Activated naive CD8-positive, alpha-beta T cell treated with anti-CD3 and anti-CD28 coated beads, Interleukin-2, amount 10 ng/mL, durations not matched to agents 7 days and 5 days (primary cell): ENCODE results near the gene BSG. TPM values are rescaled to one million over a fixed set of nuclear protein-coding genes. Genes with fewer than 3 reads are reported as not detected.
"Not testable (repeated sequence)": the region's sequence is repeated elsewhere in the genome, so short reads cannot be mapped to it uniquely, and the experiment has no call there.

Experiments
- ATAC-seq: fragments of 150-1000 bp; cut with Tn5 transposase; one replicate; pipeline ENCODE4 v1.10.0; 2021; ENCODE audit warnings: low read depth, moderate library complexity
- POLR2A ChIA-PET: fragments of 350-600 bp; sonication (Branson Sonifier 250); formaldehyde crosslinking; loops from one replicate; lab custom pipeline; 2021; ENCODE audit warnings: antibody characterized with exemption; lab: Charles Lee
- DNase-seq: peaks from one replicate; pipeline ENCODE4 v3.0.0; 2021
- H3K27ac Mint-ChIP-seq: one replicate; pipeline ENCODE4 v1.8.0; 2022; ENCODE audit warnings: mild to moderate bottlenecking, mixed read lengths
- H3K27me3 Mint-ChIP-seq: one replicate; pipeline ENCODE4 v1.8.0; 2022; ENCODE audit warnings: mild to moderate bottlenecking, moderate library complexity, mixed read lengths
- H3K36me3 Mint-ChIP-seq: one replicate; pipeline ENCODE4 v1.8.0; 2021; ENCODE audit warnings: mild to moderate bottlenecking, mixed read lengths
- H3K4me1 Mint-ChIP-seq: one replicate; pipeline ENCODE4 v1.8.0; 2021; ENCODE audit warnings: mixed read lengths
- H3K4me3 Mint-ChIP-seq: one replicate; pipeline ENCODE4 v1.8.0; 2022; ENCODE audit warnings: mild to moderate bottlenecking, moderate library complexity, mixed read lengths
- H3K9me3 Mint-ChIP-seq: one replicate; pipeline ENCODE4 v1.8.0; 2021; ENCODE audit warnings: mixed read lengths
- total RNA-seq, 2 experiments: library from RNA; stranded (reverse); gene quantifications; one replicate each; pipeline ENCODE4 v1.2.3, GENCODE V29; 2021

The BSG gene
- total RNA-seq, 2 experiments from 2014 or later = 183 to 196 TPM

DNA sequence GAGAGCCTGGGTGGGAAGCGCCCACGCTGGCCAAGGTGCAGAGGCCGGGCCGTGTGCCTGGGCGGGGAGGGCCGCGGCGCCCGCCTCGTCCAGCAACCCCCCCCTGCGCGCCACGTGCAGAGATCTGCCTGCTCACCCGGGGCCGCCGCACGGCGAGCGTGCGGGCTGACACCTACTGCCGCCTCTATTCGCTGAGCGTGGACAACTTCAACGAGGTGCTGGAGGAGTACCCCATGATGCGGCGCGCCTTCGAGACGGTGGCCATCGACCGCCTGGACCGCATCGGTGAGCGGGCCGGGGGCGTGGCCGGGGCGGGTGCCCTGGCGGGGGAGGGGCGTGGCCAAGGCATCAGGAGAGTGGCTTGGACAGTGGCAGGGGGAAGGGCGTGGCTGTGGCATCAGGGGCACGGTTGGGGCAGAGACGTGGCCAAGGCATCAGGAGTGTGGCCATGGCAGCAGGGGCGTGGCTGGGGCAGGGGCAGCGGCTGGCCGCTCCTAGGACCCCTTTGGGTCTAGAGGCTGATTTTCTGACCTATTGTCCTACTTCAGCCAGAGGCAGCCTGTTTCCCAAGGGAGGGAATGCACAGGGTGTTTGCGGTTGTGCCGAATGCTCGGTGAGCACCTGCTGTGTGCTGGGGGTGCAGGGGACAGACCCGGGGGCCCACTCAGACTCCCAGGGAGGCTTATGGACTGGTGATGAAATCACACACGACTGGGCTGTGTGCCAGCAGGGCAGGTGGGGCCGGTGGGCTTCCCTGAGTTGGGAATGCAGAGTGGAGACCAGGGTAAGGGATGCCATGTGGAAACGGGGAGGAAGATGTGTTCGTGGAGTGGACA is 41.6 kb downstream of the BSG start:
- Mint-ChIP-seq H3K36me3 (peaks cover 10% of the 10 kb centered on the region), H3K4me1 (peaks cover 12% of the 10 kb centered on the region), H3K4me3 (no peak overlapping the region), H3K27ac (no peak overlapping the region), H3K9me3 (no peaks in the 10 kb centered on the region), H3K27me3 (no peaks in the 10 kb centered on the region)
- no peak for ATAC-seq
- POLR2A ChIA-PET = no interaction called here
- no peak for DNase-seq

- no peak for ATAC-seq
- no peak overlapping the region for H3K4me3 Mint-ChIP-seq
Measured at GRCh38 chr19:615619-616018, 43.2 kb downstream of the BSG start.

GRCh38 chr19:616062-616700 is 43.8 kb downstream of the BSG start:
- Mint-ChIP-seq H3K36me3 (peaks cover 11% of the 10 kb centered on the region), H3K4me3 (no peak overlapping the region), H3K27ac (no peak overlapping the region), H3K4me1 (peaks cover 6% of the 10 kb centered on the region), H3K27me3 (no peaks in the 10 kb centered on the region), H3K9me3 (no peaks in the 10 kb centered on the region)
- POLR2A ChIA-PET = no interaction called here
- no peak for DNase-seq
- ATAC-seq = no peak

More at GRCh38 chr19:615619-616018, 43.2 kb downstream of the BSG start:
- H3K4me1 Mint-ChIP-seq = peaks cover 10% of the 10 kb centered on the region
- H3K36me3 Mint-ChIP-seq = peaks cover 11% of the 10 kb centered on the region
- no peaks in the 10 kb centered on the region for H3K27me3 Mint-ChIP-seq
- H3K27ac Mint-ChIP-seq = no peak overlapping the region
- no peak for DNase-seq
- POLR2A ChIA-PET = no interaction called here
- H3K9me3 Mint-ChIP-seq = no peaks in the 10 kb centered on the region

GRCh38 chr19:616747-617526 is 44.5 kb downstream of the BSG start:
- H3K4me3 Mint-ChIP-seq = no peak overlapping the region
- no peak overlapping the region for H3K27ac Mint-ChIP-seq
- ATAC-seq (no peak), DNase-seq (no peak)
- POLR2A ChIA-PET = no interaction called here
- H3K36me3 Mint-ChIP-seq = peaks cover 12% of the 10 kb centered on the region
- H3K27me3 Mint-ChIP-seq = no peaks in the 10 kb centered on the region
- no peaks in the 10 kb centered on the region for H3K9me3 Mint-ChIP-seq
- H3K4me1 Mint-ChIP-seq = peaks cover 3% of the 10 kb centered on the region

- Mint-ChIP-seq H3K27ac (no peak overlapping the region), H3K27me3 (no peaks in the 10 kb centered on the region), H3K36me3 (peaks cover 12% of the 10 kb centered on the region), H3K4me1 (peaks cover 3% of the 10 kb centered on the region), H3K4me3 (no peak overlapping the region), H3K9me3 (no peaks in the 10 kb centered on the region)
- POLR2A ChIA-PET = no interaction called here
- ATAC-seq (no peak), DNase-seq (no peak)
Measured at GRCh38 chr19:617551-618246, 45.3 kb downstream of the BSG start.

DNA sequence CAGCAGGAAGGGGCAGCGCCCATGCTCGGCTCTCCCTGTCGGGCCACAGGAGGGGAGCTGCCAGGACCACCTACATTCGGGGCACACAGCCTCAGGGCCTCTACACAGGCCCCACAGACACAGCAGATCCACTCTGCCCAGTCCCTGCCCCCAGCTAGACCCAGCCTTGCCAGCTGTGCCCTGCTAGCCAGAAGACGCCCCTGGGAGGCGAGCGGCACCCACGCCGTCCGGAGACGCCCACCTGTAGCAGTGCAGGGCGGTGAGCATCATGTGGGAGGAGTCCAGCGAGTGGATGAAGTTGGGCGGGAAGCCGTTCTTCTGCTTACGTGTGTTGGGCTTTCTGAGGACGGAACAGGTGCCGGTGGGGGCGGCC is 45.8 kb downstream of the BSG start:
- Mint-ChIP-seq H3K4me1 (peaks cover 3% of the 10 kb centered on the region), H3K36me3 (peaks cover 12% of the 10 kb centered on the region), H3K27ac (no peak overlapping the region), H3K27me3 (no peaks in the 10 kb centered on the region), H3K9me3 (no peaks in the 10 kb centered on the region), H3K4me3 (no peak overlapping the region)
- DNase-seq (no peak), ATAC-seq (no peak)
- POLR2A ChIA-PET = no interaction called here

GRCh38 chr19:618674-619285 is 46.4 kb downstream of the BSG start:
- peaks cover 3% of the 10 kb centered on the region for H3K4me1 Mint-ChIP-seq
- DNase-seq (no peak), ATAC-seq (no peak)
- no peaks in the 10 kb centered on the region for H3K9me3 Mint-ChIP-seq
- H3K27me3 Mint-ChIP-seq = no peaks in the 10 kb centered on the region
- POLR2A ChIA-PET = no interaction called here
- H3K4me3 Mint-ChIP-seq = no peak overlapping the region
- no peak overlapping the region for H3K27ac Mint-ChIP-seq
- peaks cover 12% of the 10 kb centered on the region for H3K36me3 Mint-ChIP-seq

DNA sequence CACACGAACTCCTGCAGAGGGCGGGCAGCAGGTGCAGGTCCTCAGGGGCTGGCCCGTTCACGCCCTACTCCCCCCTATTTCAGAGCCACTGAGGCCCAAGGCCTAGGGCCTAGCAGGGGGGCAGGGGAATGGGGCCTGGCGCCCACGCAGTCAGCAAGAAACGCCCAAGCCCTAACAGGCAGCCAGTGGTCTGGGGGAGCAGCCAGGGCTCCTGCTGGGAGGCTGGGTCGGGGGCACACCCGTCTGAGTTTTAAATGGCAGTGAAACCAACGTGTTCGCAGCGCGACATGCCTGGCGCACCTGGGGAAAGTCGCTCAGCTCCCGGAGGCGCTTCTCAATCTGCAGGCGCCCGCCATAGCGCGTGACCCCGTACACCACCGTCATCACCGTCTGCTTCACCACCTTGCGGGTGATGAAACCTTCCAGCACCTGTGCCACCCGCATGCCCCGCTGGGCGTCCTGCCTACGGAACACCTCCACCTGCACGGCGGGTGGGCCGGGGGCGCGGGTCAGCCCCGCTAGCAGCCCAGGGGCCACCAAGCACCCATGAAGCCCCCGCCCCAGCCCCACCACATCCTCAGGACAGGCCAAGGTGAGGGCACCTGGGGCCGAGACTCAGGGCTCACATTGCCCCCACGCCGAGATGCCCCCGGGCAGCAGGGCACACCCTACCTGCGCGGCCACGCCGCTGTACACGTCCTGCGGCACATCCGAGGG is 47.0 kb downstream of the BSG start:
- ATAC-seq (no peak), DNase-seq (no peak)
- Mint-ChIP-seq H3K36me3 (peaks cover 10% of the 10 kb centered on the region), H3K4me3 (no peak overlapping the region), H3K27me3 (no peaks in the 10 kb centered on the region), H3K27ac (no peak overlapping the region), H3K9me3 (no peaks in the 10 kb centered on the region), H3K4me1 (peaks cover 3% of the 10 kb centered on the region)
- POLR2A ChIA-PET = no interaction called here

DNA sequence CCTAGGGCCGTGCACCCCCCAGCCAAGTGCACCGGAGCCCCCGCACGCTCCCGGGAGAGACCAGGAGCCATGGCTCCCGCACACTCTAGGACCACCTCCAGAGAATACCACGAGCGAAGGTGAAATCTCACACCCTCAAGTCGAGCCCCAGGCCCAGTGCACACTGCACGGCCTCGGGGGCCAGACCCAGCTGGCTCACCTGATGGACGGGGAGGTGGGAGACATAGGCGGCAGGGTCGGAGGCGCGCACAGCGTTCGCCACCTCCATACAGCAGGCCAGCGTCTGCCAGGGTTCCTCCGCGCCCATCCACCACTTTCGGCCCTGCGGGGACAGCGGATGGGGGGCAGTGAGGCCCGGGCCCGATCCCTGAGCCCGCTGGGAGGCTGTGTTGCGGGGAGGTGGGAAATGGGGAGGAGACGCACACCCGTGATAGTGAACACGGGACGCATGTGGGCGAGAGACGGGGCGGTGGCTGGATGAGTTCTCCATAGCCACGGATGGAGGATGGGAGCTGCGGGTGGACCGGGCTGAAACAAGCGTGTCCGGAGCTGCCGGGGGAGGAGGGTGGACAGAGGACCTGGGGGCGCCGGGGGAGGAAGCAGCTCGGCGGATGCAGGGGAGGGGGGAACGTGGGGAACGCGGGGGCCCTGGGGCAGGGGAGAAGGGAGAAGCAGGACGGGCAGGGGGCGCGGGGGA is 47.9 kb downstream of the BSG start:
- Mint-ChIP-seq H3K4me1 (peaks cover 3% of the 10 kb centered on the region), H3K27ac (no peak overlapping the region), H3K4me3 (no peak overlapping the region), H3K9me3 (no peaks in the 10 kb centered on the region), H3K36me3 (peaks cover 7% of the 10 kb centered on the region), H3K27me3 (no peaks in the 10 kb centered on the region)
- ATAC-seq (no peak), DNase-seq (no peak)
- POLR2A ChIA-PET = no interaction called here

DNA sequence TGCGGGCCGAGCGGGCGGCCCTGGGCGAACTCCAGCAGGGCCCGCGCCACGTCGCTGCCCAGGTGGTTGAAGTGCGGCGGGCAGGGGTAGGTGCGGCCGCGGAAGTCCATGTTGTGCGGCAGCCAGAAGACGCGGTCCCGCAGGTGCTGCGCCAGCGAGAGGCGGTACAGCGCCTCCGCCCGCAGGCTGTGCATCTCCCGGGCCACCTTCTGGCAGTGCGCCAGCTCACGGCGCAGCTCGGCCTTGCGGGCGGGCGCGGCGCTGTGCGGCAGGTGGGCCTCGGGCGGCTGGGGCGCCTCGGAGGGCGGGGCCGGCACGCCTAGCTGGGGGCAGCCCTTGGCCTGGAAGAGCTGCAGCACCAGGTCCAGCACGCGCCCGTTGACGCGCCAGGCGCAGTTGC is 48.8 kb downstream of the BSG start:
- POLR2A ChIA-PET, H3K27me3 Mint-ChIP-seq: not testable (repeated sequence)

GRCh38 chr19:621819-622218 is 49.4 kb downstream of the BSG start:
- Mint-ChIP-seq H3K9me3 (no peaks in the 10 kb centered on the region), H3K27ac (no peak overlapping the region), H3K27me3 (no peaks in the 10 kb centered on the region), H3K4me3 (no peak overlapping the region), H3K36me3 (peaks cover 8% of the 10 kb centered on the region), H3K4me1 (peaks cover 3% of the 10 kb centered on the region)
- DNase-seq (no peak), ATAC-seq (no peak)
- POLR2A ChIA-PET = no interaction called here

More for the DNA sequence above, 48.8 kb downstream of the BSG start:
- not testable (repeated sequence) for ATAC-seq, DNase-seq, H3K9me3 Mint-ChIP-seq, H3K4me1 Mint-ChIP-seq, H3K4me3 Mint-ChIP-seq, H3K36me3 Mint-ChIP-seq, H3K27ac Mint-ChIP-seq

DNA sequence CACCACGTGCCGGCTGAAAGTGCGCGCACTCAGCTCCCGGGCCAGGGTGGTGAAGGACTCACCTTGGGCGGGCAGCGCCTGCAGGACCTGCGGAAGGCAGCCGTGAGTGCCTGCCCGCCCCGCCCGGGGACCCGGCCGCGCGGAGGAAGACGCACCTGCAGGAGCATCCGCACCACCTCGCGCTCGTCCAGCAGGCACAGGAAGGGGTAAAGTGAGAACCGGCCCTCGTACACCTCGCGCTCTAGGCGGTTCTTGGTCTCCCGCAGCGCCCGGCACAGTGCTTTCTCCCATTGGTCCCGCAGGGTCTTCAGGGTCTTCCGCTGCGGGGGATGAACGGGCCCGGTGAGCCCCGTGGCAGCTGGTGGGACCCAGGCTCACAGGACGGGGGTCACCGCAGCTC is 50.3 kb downstream of the BSG start:
- Mint-ChIP-seq H3K4me3 (no peak overlapping the region), H3K27me3 (no peaks in the 10 kb centered on the region), H3K4me1 (peaks cover 3% of the 10 kb centered on the region), H3K9me3 (no peaks in the 10 kb centered on the region), H3K27ac (no peak overlapping the region), H3K36me3 (peaks cover 8% of the 10 kb centered on the region)
- POLR2A ChIA-PET = no interaction called here
- ATAC-seq (no peak), DNase-seq (no peak)
